Fibroblast of lung (primary cell): ENCODE data around the gene PLCB2.

Source experiments
- EZH2 ChIP-seq: IDR thresholded peaks from 2 replicates; pipeline ENCODE4 v1.5.1; 2012; ENCODE audit warnings: low read length, control low read depth, mild to moderate bottlenecking; ENCODE audit errors: missing control alignments
- TF ChIP-seq, protein P1 (sequence below), 2 donors: IDR thresholded peaks in 1 of 2; conservative IDR thresholded peaks in 1 of 2; 1 replicate in 1 of 2; 2 replicates in 1 of 2; pipeline ENCODE4 v1.5.1; 2011 to 2012; ENCODE audit warnings: low read length in 2 of 2, control low read depth in 1 of 2, inconsistent platforms in 1 of 2, low read depth in 1 of 2, mild to moderate bottlenecking in 1 of 2

DNA sequence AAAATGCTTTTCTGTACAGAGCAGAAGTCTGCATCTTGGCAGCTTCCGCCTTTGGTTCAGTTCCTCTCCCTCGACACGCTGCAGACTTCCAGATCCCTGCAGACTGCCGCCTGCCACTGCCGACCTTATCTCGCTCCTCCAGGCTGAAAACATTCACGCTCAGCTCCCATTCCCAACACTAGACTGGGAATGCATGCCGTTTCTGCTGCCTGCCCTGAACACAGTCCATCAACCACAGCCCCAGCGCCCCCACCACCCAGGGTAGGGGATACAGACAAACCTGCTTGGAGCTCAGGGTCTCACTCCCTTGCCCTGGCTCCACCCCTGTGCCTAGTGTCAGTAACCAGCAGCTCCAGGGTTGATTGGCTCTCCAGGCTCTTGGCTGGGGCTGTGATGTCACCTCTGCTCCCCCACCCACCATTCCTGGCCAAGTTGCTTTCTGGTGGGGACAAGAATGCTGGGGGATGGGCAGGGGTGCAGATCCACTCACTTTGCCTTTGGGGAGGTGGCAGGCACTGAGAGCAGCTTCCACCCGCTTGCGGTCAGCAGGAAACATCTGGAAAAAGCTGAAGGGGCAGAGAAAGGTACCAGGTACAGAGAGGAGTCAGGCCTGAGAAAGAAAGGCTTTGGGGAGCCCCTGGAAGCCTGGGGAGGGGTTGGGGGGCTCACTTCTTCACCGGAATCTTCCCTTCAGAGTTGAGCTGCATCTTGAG, 6.1 kb downstream of the PLCB2 start:
- TF ChIP-seq, protein P1, sequence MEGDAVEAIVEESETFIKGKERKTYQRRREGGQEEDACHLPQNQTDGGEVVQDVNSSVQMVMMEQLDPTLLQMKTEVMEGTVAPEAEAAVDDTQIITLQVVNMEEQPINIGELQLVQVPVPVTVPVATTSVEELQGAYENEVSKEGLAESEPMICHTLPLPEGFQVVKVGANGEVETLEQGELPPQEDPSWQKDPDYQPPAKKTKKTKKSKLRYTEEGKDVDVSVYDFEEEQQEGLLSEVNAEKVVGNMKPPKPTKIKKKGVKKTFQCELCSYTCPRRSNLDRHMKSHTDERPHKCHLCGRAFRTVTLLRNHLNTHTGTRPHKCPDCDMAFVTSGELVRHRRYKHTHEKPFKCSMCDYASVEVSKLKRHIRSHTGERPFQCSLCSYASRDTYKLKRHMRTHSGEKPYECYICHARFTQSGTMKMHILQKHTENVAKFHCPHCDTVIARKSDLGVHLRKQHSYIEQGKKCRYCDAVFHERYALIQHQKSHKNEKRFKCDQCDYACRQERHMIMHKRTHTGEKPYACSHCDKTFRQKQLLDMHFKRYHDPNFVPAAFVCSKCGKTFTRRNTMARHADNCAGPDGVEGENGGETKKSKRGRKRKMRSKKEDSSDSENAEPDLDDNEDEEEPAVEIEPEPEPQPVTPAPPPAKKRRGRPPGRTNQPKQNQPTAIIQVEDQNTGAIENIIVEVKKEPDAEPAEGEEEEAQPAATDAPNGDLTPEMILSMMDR (conservative IDR thresholded peaks at IDR 0.05 in 1 of 2, IDR thresholded peaks at IDR 0.05 in 1 of 2; ENCODE audit: low read depth in 1 of 2, low read length in 2 of 2) = no peak
- no peak for TF ChIP-seq EZH2
